ENCODE data around the gene RBP3. TPM values are rescaled to one million over a fixed set of nuclear protein-coding genes. Genes with fewer than 3 reads are reported as not detected.

RBP3 gene
- total and polyA plus RNA-seq, 2 donors from 2014 or later: not detected

GRCh38 chr10:47364366-47364765, 16.2 kb downstream of the RBP3 start:
- H3K27me3 ChIP-seq (ENCODE audit: control insufficient read depth, insufficient read depth, low read length): no peaks in the 10 kb centered on the region
- no peaks in the 10 kb centered on the region for H3K9me3 ChIP-seq (ENCODE audit: control insufficient read depth in 2 of 3, insufficient read depth in 1 of 3, low read length in 3 of 3)
- FAIRE-seq (no peak), DNase-seq (no peak)
- TF ChIP-seq, protein P1, sequence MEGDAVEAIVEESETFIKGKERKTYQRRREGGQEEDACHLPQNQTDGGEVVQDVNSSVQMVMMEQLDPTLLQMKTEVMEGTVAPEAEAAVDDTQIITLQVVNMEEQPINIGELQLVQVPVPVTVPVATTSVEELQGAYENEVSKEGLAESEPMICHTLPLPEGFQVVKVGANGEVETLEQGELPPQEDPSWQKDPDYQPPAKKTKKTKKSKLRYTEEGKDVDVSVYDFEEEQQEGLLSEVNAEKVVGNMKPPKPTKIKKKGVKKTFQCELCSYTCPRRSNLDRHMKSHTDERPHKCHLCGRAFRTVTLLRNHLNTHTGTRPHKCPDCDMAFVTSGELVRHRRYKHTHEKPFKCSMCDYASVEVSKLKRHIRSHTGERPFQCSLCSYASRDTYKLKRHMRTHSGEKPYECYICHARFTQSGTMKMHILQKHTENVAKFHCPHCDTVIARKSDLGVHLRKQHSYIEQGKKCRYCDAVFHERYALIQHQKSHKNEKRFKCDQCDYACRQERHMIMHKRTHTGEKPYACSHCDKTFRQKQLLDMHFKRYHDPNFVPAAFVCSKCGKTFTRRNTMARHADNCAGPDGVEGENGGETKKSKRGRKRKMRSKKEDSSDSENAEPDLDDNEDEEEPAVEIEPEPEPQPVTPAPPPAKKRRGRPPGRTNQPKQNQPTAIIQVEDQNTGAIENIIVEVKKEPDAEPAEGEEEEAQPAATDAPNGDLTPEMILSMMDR (IDR thresholded peaks at IDR 0.05; ENCODE audit: borderline replicate concordance, extremely low read depth, insufficient read depth): no peak
- no peak overlapping the region for H3K9ac ChIP-seq (ENCODE audit: low read length in 3 of 3)
- intact Hi-C loops (cut with DNase I): no loop called here
- no peak overlapping the region for H3K27ac ChIP-seq (ENCODE audit: low read depth in 2 of 2, low read length in 2 of 2)
- no peak overlapping the region for H3K4me3 ChIP-seq (ENCODE audit: low read length in 3 of 3)
- H3K4me1 ChIP-seq (ENCODE audit: control insufficient read depth in 2 of 3, insufficient read depth in 2 of 3, low read depth in 1 of 3, low read length in 3 of 3): peaks cover 0 to 5% (median 5%) of the 10 kb centered on the region in 3 donors
- no peaks in the 10 kb centered on the region for H3K36me3 ChIP-seq (ENCODE audit: control insufficient read depth in 2 of 3, insufficient read depth in 3 of 3, low read length in 3 of 3)

DNA sequence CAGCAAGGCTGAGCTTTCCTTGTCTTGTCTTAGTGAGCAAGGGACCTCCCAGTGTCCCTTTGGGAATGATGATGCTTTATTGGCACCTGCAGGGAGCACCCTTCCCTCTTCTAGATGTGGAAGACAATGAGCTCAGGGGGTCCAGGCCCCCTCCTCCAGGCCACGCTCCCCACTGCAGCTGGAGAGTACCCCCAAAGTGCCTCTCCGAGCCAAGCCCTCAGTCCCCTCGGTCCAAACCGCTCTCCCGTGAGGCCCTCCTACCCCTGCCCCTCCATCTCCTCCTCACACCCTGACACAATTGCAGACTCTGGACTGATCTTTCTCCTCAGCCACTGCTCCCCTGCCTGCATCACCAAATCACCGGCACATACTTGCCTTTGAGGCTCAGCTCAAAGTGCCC, 16.7 kb downstream of the RBP3 start:
- Histone ChIP-seq H3K36me3 (ENCODE audit: control insufficient read depth in 2 of 3, insufficient read depth in 3 of 3, low read length in 3 of 3) (no peaks in the 10 kb centered on the region), H3K4me1 (ENCODE audit: control insufficient read depth in 2 of 3, insufficient read depth in 2 of 3, low read depth in 1 of 3, low read length in 3 of 3) (peaks cover 0 to 6% (median 5%) of the 10 kb centered on the region in 3 donors), H3K27ac (ENCODE audit: low read depth in 2 of 2, low read length in 2 of 2) (no peak overlapping the region), H3K27me3 (ENCODE audit: control insufficient read depth, insufficient read depth, low read length) (no peaks in the 10 kb centered on the region), H3K9ac (ENCODE audit: low read length in 3 of 3) (no peak overlapping the region), H3K9me3 (ENCODE audit: control insufficient read depth in 2 of 3, insufficient read depth in 1 of 3, low read length in 3 of 3) (no peaks in the 10 kb centered on the region), H3K4me3 (ENCODE audit: low read length in 3 of 3) (no peak overlapping the region)
- FAIRE-seq (no peak), DNase-seq (peak in 2 of 5 donors; percentile 23 to 37)
- TF ChIP-seq, protein P1 (IDR thresholded peaks at IDR 0.05; ENCODE audit: borderline replicate concordance, extremely low read depth, insufficient read depth): no peak
- intact Hi-C loops (cut with DNase I): no loop called here

GRCh38 chr10:47365431-47366180, 17.4 kb downstream of the RBP3 start:
- H3K4me1 ChIP-seq (ENCODE audit: control insufficient read depth in 2 of 3, insufficient read depth in 2 of 3, low read depth in 1 of 3, low read length in 3 of 3): peaks cover 0 to 8% (median 5%) of the 10 kb centered on the region in 3 donors
- DNase-seq (peak in 2 of 5 donors; percentile 10), FAIRE-seq (no peak)
- H3K9me3 ChIP-seq (ENCODE audit: control insufficient read depth in 2 of 3, insufficient read depth in 1 of 3, low read length in 3 of 3): no peaks in the 10 kb centered on the region
- H3K4me3 ChIP-seq (ENCODE audit: low read length in 3 of 3): no peak overlapping the region
- H3K36me3 ChIP-seq (ENCODE audit: control insufficient read depth in 2 of 3, insufficient read depth in 3 of 3, low read length in 3 of 3): no peaks in the 10 kb centered on the region
- H3K9ac ChIP-seq (ENCODE audit: low read length in 3 of 3): no peak overlapping the region
- H3K27me3 ChIP-seq (ENCODE audit: control insufficient read depth, insufficient read depth, low read length): no peaks in the 10 kb centered on the region
- TF ChIP-seq, protein P1 (IDR thresholded peaks at IDR 0.05; ENCODE audit: borderline replicate concordance, extremely low read depth, insufficient read depth): no peak
- H3K27ac ChIP-seq (ENCODE audit: low read depth in 2 of 2, low read length in 2 of 2): no peak overlapping the region
- intact Hi-C loops (cut with DNase I): no loop called here

All from kidney (tissue), 14 donors.